ENCODE measurements around the gene MVB12B.

MVB12B gene

DNA sequence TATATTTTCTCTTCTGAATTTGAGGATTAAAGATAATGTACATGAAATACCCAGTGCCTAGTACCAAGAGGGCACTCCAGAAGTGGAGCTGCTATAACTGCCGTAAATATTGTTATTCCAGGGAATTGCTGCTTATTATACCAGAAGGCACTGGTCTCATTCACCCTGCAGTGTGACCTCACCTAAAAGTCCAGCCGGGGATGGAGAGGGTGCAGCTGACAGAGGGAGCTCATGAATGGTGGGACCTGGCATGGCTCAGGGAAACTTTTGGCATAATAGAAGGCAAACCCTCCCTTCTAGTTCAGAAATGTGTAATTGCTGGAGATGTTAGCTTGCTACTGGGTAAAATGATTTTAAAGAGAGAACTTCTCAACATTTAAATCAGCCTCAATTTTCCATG, 108.5 kb downstream of the MVB12B start:
- H3K4me2 ChIP-seq (ENCODE audit: low read depth, low read length, poor library complexity, severe bottlenecking), result no peak overlapping the region
- no peaks in the 10 kb centered on the region for H3K27me3 ChIP-seq (ENCODE audit: insufficient read depth, low read length, poor library complexity, severe bottlenecking)
- TF ChIP-seq, protein P1, sequence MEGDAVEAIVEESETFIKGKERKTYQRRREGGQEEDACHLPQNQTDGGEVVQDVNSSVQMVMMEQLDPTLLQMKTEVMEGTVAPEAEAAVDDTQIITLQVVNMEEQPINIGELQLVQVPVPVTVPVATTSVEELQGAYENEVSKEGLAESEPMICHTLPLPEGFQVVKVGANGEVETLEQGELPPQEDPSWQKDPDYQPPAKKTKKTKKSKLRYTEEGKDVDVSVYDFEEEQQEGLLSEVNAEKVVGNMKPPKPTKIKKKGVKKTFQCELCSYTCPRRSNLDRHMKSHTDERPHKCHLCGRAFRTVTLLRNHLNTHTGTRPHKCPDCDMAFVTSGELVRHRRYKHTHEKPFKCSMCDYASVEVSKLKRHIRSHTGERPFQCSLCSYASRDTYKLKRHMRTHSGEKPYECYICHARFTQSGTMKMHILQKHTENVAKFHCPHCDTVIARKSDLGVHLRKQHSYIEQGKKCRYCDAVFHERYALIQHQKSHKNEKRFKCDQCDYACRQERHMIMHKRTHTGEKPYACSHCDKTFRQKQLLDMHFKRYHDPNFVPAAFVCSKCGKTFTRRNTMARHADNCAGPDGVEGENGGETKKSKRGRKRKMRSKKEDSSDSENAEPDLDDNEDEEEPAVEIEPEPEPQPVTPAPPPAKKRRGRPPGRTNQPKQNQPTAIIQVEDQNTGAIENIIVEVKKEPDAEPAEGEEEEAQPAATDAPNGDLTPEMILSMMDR (conservative IDR thresholded peaks at IDR 0.05; ENCODE audit: low read length), result no peak
- no peaks in the 10 kb centered on the region for H4K20me1 ChIP-seq (ENCODE audit: insufficient read depth, low read length, poor library complexity, severe bottlenecking)
- H3K79me2 ChIP-seq (ENCODE audit: insufficient read depth, low read length), result no peaks in the 10 kb centered on the region; the same call in 1 of the 2 replicates
- H3K9ac ChIP-seq (ENCODE audit: low read depth, low read length, poor library complexity, severe bottlenecking), result no peak overlapping the region
- H3K36me3 ChIP-seq (ENCODE audit: insufficient read depth, low read length), result peaks cover 28% of the 10 kb centered on the region; the same call in 1 of the 2 replicates
- no peaks in the 10 kb centered on the region for H3K9me2 ChIP-seq (replicated peaks; ENCODE audit: low read depth, low read length)
- no peaks in the 10 kb centered on the region for H3F3A ChIP-seq (ENCODE audit: low read depth)
- no peak overlapping the region for H2AFZ ChIP-seq (ENCODE audit: low read length)
- H3K4me1 ChIP-seq (ENCODE audit: insufficient read depth, low read length, poor library complexity, severe bottlenecking), result peaks cover 19% of the 10 kb centered on the region
- no peaks in the 10 kb centered on the region for H3K9me3 ChIP-seq (ENCODE audit: insufficient read depth, low read depth, low read length)
- no peak overlapping the region for H3K4me3 ChIP-seq (ENCODE audit: low read length, poor library complexity, severe bottlenecking)

DNA sequence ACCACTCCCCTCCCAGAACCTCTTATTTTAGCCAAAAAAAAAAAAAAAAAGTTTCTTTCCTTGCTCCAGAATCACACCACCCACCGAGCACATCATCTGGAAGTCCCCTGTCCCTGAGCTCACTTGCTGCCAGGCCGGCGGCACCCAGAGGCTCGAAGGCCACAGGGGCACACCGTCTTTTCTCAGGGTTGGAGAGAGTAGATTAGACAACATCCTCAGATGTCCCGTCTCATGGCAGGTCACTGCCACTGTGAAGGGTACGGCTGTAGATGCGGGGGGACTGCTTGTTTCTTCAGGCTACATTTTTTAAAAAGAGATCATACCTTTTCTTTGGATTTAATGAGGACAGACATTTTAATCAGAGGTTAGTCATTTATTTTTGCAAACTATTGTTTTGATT, 109.0 kb downstream of the MVB12B start:
- Histone ChIP-seq H3K4me3 (ENCODE audit: low read length, poor library complexity, severe bottlenecking) (no peak overlapping the region), H2AFZ (ENCODE audit: low read length) (no peak overlapping the region), H3K4me1 (ENCODE audit: insufficient read depth, low read length, poor library complexity, severe bottlenecking) (peaks cover 24% of the 10 kb centered on the region), H4K20me1 (ENCODE audit: insufficient read depth, low read length, poor library complexity, severe bottlenecking) (no peaks in the 10 kb centered on the region), H3K9ac (ENCODE audit: low read depth, low read length, poor library complexity, severe bottlenecking) (no peak overlapping the region), H3K9me3 (ENCODE audit: insufficient read depth, low read depth, low read length) (no peaks in the 10 kb centered on the region), H3F3A (ENCODE audit: low read depth) (no peaks in the 10 kb centered on the region), H3K9me2 (replicated peaks; ENCODE audit: low read depth, low read length) (no peaks in the 10 kb centered on the region), H3K79me2 (ENCODE audit: insufficient read depth, low read length) (no peaks in the 10 kb centered on the region; the same call in 1 of the 2 replicates), H3K4me2 (ENCODE audit: low read depth, low read length, poor library complexity, severe bottlenecking) (no peak overlapping the region), H3K27me3 (ENCODE audit: insufficient read depth, low read length, poor library complexity, severe bottlenecking) (no peaks in the 10 kb centered on the region), H3K36me3 (ENCODE audit: insufficient read depth, low read length) (peaks cover 28% of the 10 kb centered on the region; the same call in 1 of the 2 replicates)
- TF ChIP-seq, protein P1 (conservative IDR thresholded peaks at IDR 0.05; ENCODE audit: low read length), result no peak
- TF ChIP-seq EZH2phosphoT487 (IDR thresholded peaks at IDR 0.05; ENCODE audit: borderline replicate concordance), result no peak

DNA sequence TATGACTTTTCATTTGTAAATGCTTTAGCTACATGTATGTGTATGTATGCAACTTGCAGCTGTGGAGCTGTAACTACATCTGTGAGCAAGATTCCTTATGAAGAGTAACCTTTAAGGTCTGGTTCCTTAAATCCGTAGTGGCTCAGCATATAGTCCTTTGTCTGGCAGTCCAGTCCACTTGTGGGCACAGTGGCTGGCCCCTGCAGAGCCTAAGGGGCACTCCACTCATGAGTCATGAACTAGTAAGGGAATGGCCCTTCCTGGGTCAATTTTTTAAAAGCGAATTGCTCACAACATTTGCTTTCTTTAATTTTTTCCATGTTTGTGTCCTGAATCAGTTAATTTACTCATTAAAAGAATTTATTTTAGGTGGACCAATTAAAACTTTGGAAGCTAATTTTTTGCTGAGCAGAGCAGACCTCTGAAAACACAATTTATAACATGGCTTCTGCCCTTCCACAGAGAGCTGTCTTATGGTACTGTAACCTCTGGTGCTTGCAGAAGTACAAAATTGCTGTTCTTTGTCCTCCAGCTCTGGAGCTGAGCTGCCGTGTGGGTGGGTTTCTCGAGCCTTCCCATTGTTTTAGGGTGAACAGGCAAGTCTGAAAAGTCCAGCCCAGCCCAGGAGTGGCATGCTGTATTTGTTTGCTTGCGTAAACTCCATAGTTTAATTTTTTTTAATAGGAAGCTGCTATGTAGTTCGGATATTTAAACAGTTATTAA, 110.1 kb downstream of the MVB12B start:
- no peak overlapping the region for H2AFZ ChIP-seq (ENCODE audit: low read length)
- no peak for TF ChIP-seq EZH2phosphoT487 (IDR thresholded peaks at IDR 0.05; ENCODE audit: borderline replicate concordance)
- TF ChIP-seq, protein P1 (conservative IDR thresholded peaks at IDR 0.05; ENCODE audit: low read length), result no peak
- H3F3A ChIP-seq (ENCODE audit: low read depth), result no peaks in the 10 kb centered on the region
- no peak overlapping the region for H3K9ac ChIP-seq (ENCODE audit: low read depth, low read length, poor library complexity, severe bottlenecking)
- peaks cover 17% of the 10 kb centered on the region for H3K4me1 ChIP-seq (ENCODE audit: insufficient read depth, low read length, poor library complexity, severe bottlenecking)
- no peak overlapping the region for H3K4me2 ChIP-seq (ENCODE audit: low read depth, low read length, poor library complexity, severe bottlenecking)
- H3K9me2 ChIP-seq (replicated peaks; ENCODE audit: low read depth, low read length), result no peaks in the 10 kb centered on the region
- no peaks in the 10 kb centered on the region for H3K9me3 ChIP-seq (ENCODE audit: insufficient read depth, low read depth, low read length)
- no peaks in the 10 kb centered on the region for H3K27me3 ChIP-seq (ENCODE audit: insufficient read depth, low read length, poor library complexity, severe bottlenecking)
- H4K20me1 ChIP-seq (ENCODE audit: insufficient read depth, low read length, poor library complexity, severe bottlenecking), result no peaks in the 10 kb centered on the region
- H3K4me3 ChIP-seq (ENCODE audit: low read length, poor library complexity, severe bottlenecking), result no peak overlapping the region
- no peaks in the 10 kb centered on the region; the same call in 1 of the 2 replicates for H3K79me2 ChIP-seq (ENCODE audit: insufficient read depth, low read length)
- H3K36me3 ChIP-seq (ENCODE audit: insufficient read depth, low read length), result peaks cover 34% of the 10 kb centered on the region; the same call in 1 of the 2 replicates

Data from Loucy (cell line).